ENCODE results near the gene PPP3CA. TPM values are rescaled to one million over a fixed set of nuclear protein-coding genes. Genes with fewer than 3 reads are reported as not detected.

PPP3CA gene
- total RNA-seq, 8 experiments from 2014 or later: 18.6 to 68.7 (median 22.6) TPM

GRCh38 chr4:101169044-101170014 lies 178.0 kb downstream of the PPP3CA start:
- WGBS, 10 experiments: 20 to 100% (median 70%) methylated on average over 1 to 5 of the region's 6 CpGs; no CpG with 5 or more reads in 1 of the 10 experiments
- no peak overlapping the region for H3K4me3 ChIP-seq
- in situ Hi-C loops (cut with MboI; ENCODE audit: low pct_unique_long_range_greater_than_20kb in 2 of 9, low sequenced_read_pairs in 9 of 9, unreplicated experiment in 9 of 9): loop anchor here in 1 of 9 experiments (25.0 kb wide), 2 partner anchors 168 to 543 kb away; partner anchors contain the start of gene PPP3CA
- peak; percentile 56 to 99 (median 84) for ATAC-seq (replicated peaks in 6 of 8)
- H3K4me1 ChIP-seq (replicated peaks in 1 of 2): no peaks in the 10 kb centered on the region
- no peak overlapping the region for H3K27ac ChIP-seq

GRCh38 chr4:101163936-101164335 lies 183.4 kb downstream of the PPP3CA start:
- Histone ChIP-seq H3K4me1 (replicated peaks in 1 of 2) (no peaks in the 10 kb centered on the region), H3K4me3 (no peak overlapping the region), H3K27ac (no peak overlapping the region)
- in situ Hi-C loops (cut with MboI; ENCODE audit: low pct_unique_long_range_greater_than_20kb in 2 of 9, low sequenced_read_pairs in 9 of 9, unreplicated experiment in 9 of 9): loop anchor here in 1 of 9 experiments (25.0 kb wide), 2 partner anchors 173 to 548 kb away; partner anchors contain the start of gene PPP3CA
- 67 to 100% (median 91%) methylated on average over 1 of the region's 1 CpG; no CpG with 5 or more reads in 7 of the 10 experiments for WGBS, 10 experiments
- ATAC-seq (replicated peaks in 6 of 8): no peak

GRCh38 chr4:101162990-101163380 lies 184.3 kb downstream of the PPP3CA start:
- no peak for ATAC-seq (replicated peaks in 6 of 8)
- 80 to 100% (median 100%) methylated on average over 1 of the region's 1 CpG; no CpG with 5 or more reads in 4 of the 10 experiments for WGBS, 10 experiments
- in situ Hi-C loops (cut with MboI; ENCODE audit: low pct_unique_long_range_greater_than_20kb in 2 of 9, low sequenced_read_pairs in 9 of 9, unreplicated experiment in 9 of 9): loop anchor here in 1 of 9 experiments (25.0 kb wide), 2 partner anchors 174 to 549 kb away; partner anchors contain the start of gene PPP3CA
- Histone ChIP-seq H3K4me3 (no peak overlapping the region), H3K4me1 (replicated peaks in 1 of 2) (peaks cover 5 to 7% of the 10 kb centered on the region in 2 donors), H3K27ac (no peak overlapping the region)

- in situ Hi-C loops (cut with MboI; ENCODE audit: low pct_unique_long_range_greater_than_20kb in 2 of 9, low sequenced_read_pairs in 9 of 9, unreplicated experiment in 9 of 9): loop anchor here in 1 of 9 experiments (25.0 kb wide), 2 partner anchors 176 to 551 kb away; partner anchors contain the start of gene PPP3CA
- 90 to 100% (median 97%) methylated on average over 1 to 5 of the region's 5 CpGs; no CpG with 5 or more reads in 1 of the 10 experiments for WGBS, 10 experiments
- ATAC-seq (replicated peaks in 6 of 8): no peak
- Histone ChIP-seq H3K4me3 (no peak overlapping the region), H3K4me1 (replicated peaks in 1 of 2) (peaks cover 8 to 16% of the 10 kb centered on the region in 2 donors), H3K27ac (no peak overlapping the region)
These were observed 186.3 kb downstream of the PPP3CA start for GRCh38 chr4:101160792-101161592.

- WGBS, 10 experiments: 30 to 100% (median 42%) methylated on average over 1 to 3 of the region's 3 CpGs; no CpG with 5 or more reads in 1 of the 10 experiments
- in situ Hi-C loops (cut with MboI; ENCODE audit: low pct_unique_long_range_greater_than_20kb in 2 of 9, low sequenced_read_pairs in 9 of 9, unreplicated experiment in 9 of 9): loop anchor here in 1 of 9 experiments (25.0 kb wide), 2 partner anchors 179 to 554 kb away; partner anchors contain the start of gene PPP3CA
- peaks cover 8 to 16% of the 10 kb centered on the region in 2 donors for H3K4me1 ChIP-seq (replicated peaks in 1 of 2)
- no peak overlapping the region for H3K4me3 ChIP-seq
- H3K27ac ChIP-seq: no peak overlapping the region
- peak in 1 of 8 experiments; percentile 20 for ATAC-seq (replicated peaks in 6 of 8)
These were observed 188.8 kb downstream of the PPP3CA start for GRCh38 chr4:101158507-101158906.

GRCh38 chr4:101158134-101158482 lies 189.2 kb downstream of the PPP3CA start:
- in situ Hi-C loops (cut with MboI; ENCODE audit: low pct_unique_long_range_greater_than_20kb in 2 of 9, low sequenced_read_pairs in 9 of 9, unreplicated experiment in 9 of 9): loop anchor here in 1 of 9 experiments (25.0 kb wide), 2 partner anchors 179 to 554 kb away; partner anchors contain the start of gene PPP3CA
- H3K27ac ChIP-seq: no peak overlapping the region
- no peak overlapping the region for H3K4me3 ChIP-seq
- WGBS, 10 experiments: 0 to 60% (median 21%) methylated on average over 1 to 3 of the region's 3 CpGs; no CpG with 5 or more reads in 2 of the 10 experiments
- H3K4me1 ChIP-seq (replicated peaks in 1 of 2): peaks cover 8 to 16% of the 10 kb centered on the region in 2 donors
- ATAC-seq (replicated peaks in 6 of 8): peak; percentile 52 to 89 (median 80)

GRCh38 chr4:101157415-101158133 lies 189.8 kb downstream of the PPP3CA start:
- in situ Hi-C loops (cut with MboI; ENCODE audit: low pct_unique_long_range_greater_than_20kb in 2 of 9, low sequenced_read_pairs in 9 of 9, unreplicated experiment in 9 of 9): loop anchor here in 1 of 9 experiments (25.0 kb wide), 2 partner anchors 180 to 555 kb away; partner anchors contain the start of gene PPP3CA
- 42 to 85% (median 66%) methylated on average over 2 to 5 of the region's 5 CpGs for WGBS, 10 experiments
- H3K27ac ChIP-seq: no peak overlapping the region
- H3K4me3 ChIP-seq: no peak overlapping the region
- ATAC-seq (replicated peaks in 6 of 8): no peak
- peaks cover 8 to 16% of the 10 kb centered on the region in 2 donors for H3K4me1 ChIP-seq (replicated peaks in 1 of 2)

GRCh38 chr4:101156619-101157310 lies 190.6 kb downstream of the PPP3CA start:
- Histone ChIP-seq H3K27ac (no peak overlapping the region), H3K4me3 (no peak overlapping the region), H3K4me1 (replicated peaks in 1 of 2) (peaks cover 8 to 16% of the 10 kb centered on the region in 2 donors)
- no peak for ATAC-seq (replicated peaks in 6 of 8)
- in situ Hi-C loops (cut with MboI; ENCODE audit: low pct_unique_long_range_greater_than_20kb in 2 of 9, low sequenced_read_pairs in 9 of 9, unreplicated experiment in 9 of 9): loop anchor here in 1 of 9 experiments (25.0 kb wide), 2 partner anchors 181 to 556 kb away; partner anchors contain the start of gene PPP3CA
- WGBS, 10 experiments: 22 to 100% (median 79%) methylated on average over 2 to 6 of the region's 6 CpGs

GRCh38 chr4:101155945-101156344 lies 191.4 kb downstream of the PPP3CA start:
- Histone ChIP-seq H3K4me1 (replicated peaks in 1 of 2) (peaks cover 8 to 16% of the 10 kb centered on the region in 2 donors), H3K4me3 (no peak overlapping the region), H3K27ac (no peak overlapping the region)
- 80 to 100% (median 100%) methylated on average over 1 of the region's 1 CpG; no CpG with 5 or more reads in 7 of the 10 experiments for WGBS, 10 experiments
- no peak for ATAC-seq (replicated peaks in 6 of 8)
- in situ Hi-C loops (cut with MboI; ENCODE audit: low pct_unique_long_range_greater_than_20kb in 2 of 9, low sequenced_read_pairs in 9 of 9, unreplicated experiment in 9 of 9): loop anchor here in 1 of 9 experiments (25.0 kb wide), 2 partner anchors 181 to 556 kb away; partner anchors contain the start of gene PPP3CA

- Histone ChIP-seq H3K4me3 (no peak overlapping the region), H3K27ac (no peak overlapping the region), H3K4me1 (replicated peaks in 1 of 2) (peaks cover 8 to 16% of the 10 kb centered on the region in 2 donors)
- ATAC-seq (replicated peaks in 6 of 8): peak in 3 of 8 experiments; percentile 27 to 46 (median 44)
- in situ Hi-C loops (cut with MboI; ENCODE audit: low pct_unique_long_range_greater_than_20kb in 2 of 9, low sequenced_read_pairs in 9 of 9, unreplicated experiment in 9 of 9): loop anchor here in 1 of 9 experiments (25.0 kb wide), 2 partner anchors 182 to 557 kb away; partner anchors contain the start of gene PPP3CA
These were observed 192.0 kb downstream of the PPP3CA start for GRCh38 chr4:101155368-101155767.

- no peak for ATAC-seq (replicated peaks in 6 of 8)
- peaks cover 8 to 16% of the 10 kb centered on the region in 2 donors for H3K4me1 ChIP-seq (replicated peaks in 1 of 2)
- in situ Hi-C loops (cut with MboI; ENCODE audit: low pct_unique_long_range_greater_than_20kb in 2 of 9, low sequenced_read_pairs in 9 of 9, unreplicated experiment in 9 of 9): loop anchor here in 1 of 9 experiments (25.0 kb wide), 2 partner anchors 184 to 559 kb away; partner anchors contain the start of gene PPP3CA
- H3K4me3 ChIP-seq: no peak overlapping the region
- no peak overlapping the region for H3K27ac ChIP-seq
These were observed 193.7 kb downstream of the PPP3CA start for GRCh38 chr4:101153653-101154052.
